Neural cell (in vitro differentiated cells): ENCODE data around the gene ACVRL1. TPM values are rescaled to one million over a fixed set of nuclear protein-coding genes. Genes with fewer than 3 reads are reported as not detected.

Experiments used
- H2AFZ ChIP-seq: fragments of 200-600, 300-800 bp; sonication (generic), shearing (Covaris generic); 2 replicates; pipeline ENCODE4 v1.6.0; 2014; ENCODE audit warnings: low read depth, mild to moderate bottlenecking, antibody characterized with exemption, low read length, moderate library complexity
- H3F3A ChIP-seq: fragments of 200-600 bp; shearing (Covaris generic); 2 replicates; pipeline ENCODE4 v1.6.1; 2016; ENCODE audit warnings: mild to moderate bottlenecking, moderate library complexity, mixed read lengths, antibody characterized with exemption, low read length; ENCODE audit not compliant: insufficient read depth, poor library complexity, severe bottlenecking
- H3K27ac ChIP-seq: fragments of 200-600, 300-800 bp; sonication (generic), shearing (Covaris generic); 2 replicates; pipeline ENCODE4 v1.5.1; 2014; ENCODE audit warnings: mild to moderate bottlenecking, low read length, moderate library complexity
- H3K27me3 ChIP-seq: fragments of 300-800, 200-600 bp; sonication (generic), shearing (Covaris generic); 2 replicates; pipeline ENCODE4 v1.6.0; 2014; ENCODE audit warnings: mild to moderate bottlenecking, low read depth, low read length, moderate library complexity; ENCODE audit not compliant: insufficient read depth
- H3K36me3 ChIP-seq: fragments of 300-800, 200-600 bp; sonication (generic), shearing (Covaris generic); 2 replicates; pipeline ENCODE4 v1.5.1; 2014; ENCODE audit warnings: mild to moderate bottlenecking, antibody characterized with exemption, low read length, moderate library complexity; ENCODE audit not compliant: insufficient read depth
- H3K4me2 ChIP-seq: fragments of 300-800, 200-600 bp; sonication (generic), shearing (Covaris generic); 2 replicates; pipeline ENCODE4 v1.6.0; 2014; ENCODE audit warnings: mild to moderate bottlenecking, low read length
- H3K4me3 ChIP-seq: fragments of 300-800, 200-600 bp; sonication (generic), shearing (Covaris generic); 2 replicates; pipeline ENCODE4 v1.5.1; 2014; ENCODE audit warnings: mild to moderate bottlenecking, low read length, moderate library complexity
- H3K79me2 ChIP-seq: fragments of 200-600 bp; shearing (Covaris generic); replicated peaks from 2 replicates; pipeline ENCODE4 v1.6.0; 2014; ENCODE audit warnings: mild to moderate bottlenecking, low read length, moderate library complexity; ENCODE audit not compliant: insufficient read depth
- H3K9ac ChIP-seq: fragments of 300-800, 200-600 bp; sonication (generic), shearing (Covaris generic); 2 replicates; pipeline ENCODE4 v1.6.1; 2016; ENCODE audit warnings: mild to moderate bottlenecking, low read length, mixed read lengths
- H3K9me2 ChIP-seq: fragments of 200-600 bp; shearing (Covaris generic); 2 replicates; pipeline ENCODE4 v1.6.1; 2016; ENCODE audit warnings: mild to moderate bottlenecking, low read length, mixed read lengths; ENCODE audit not compliant: insufficient read depth
- H3K9me3 ChIP-seq: fragments of 200-600, 300-800 bp; sonication (generic), shearing (Covaris generic); 2 replicates; pipeline ENCODE4 v1.6.1; 2016; ENCODE audit warnings: mild to moderate bottlenecking, mixed run types, low read length, moderate library complexity, mixed read lengths
- H4K20me1 ChIP-seq: fragments of 200-600 bp; shearing (Covaris generic); 2 replicates; pipeline ENCODE4 v1.6.1; 2016; ENCODE audit warnings: mild to moderate bottlenecking, mixed run types; ENCODE audit not compliant: insufficient read depth
- CTCF ChIP-seq: fragments of 450-650 bp; IDR thresholded peaks from 2 replicates; pipeline ENCODE4 v1.5.1; 2014; ENCODE audit warnings: antibody characterized with exemption, mild to moderate bottlenecking, moderate library complexity; ENCODE audit not compliant: poor library complexity, severe bottlenecking
- EP300 ChIP-seq: fragments of 450-650 bp; conservative IDR thresholded peaks from 2 replicates; pipeline ENCODE4 v1.6.1; 2014; ENCODE audit warnings: antibody characterized with exemption, mild to moderate bottlenecking, moderate library complexity; ENCODE audit not compliant: poor library complexity, severe bottlenecking
- EZH2 ChIP-seq: fragments of 200-600, 300-800 bp; shearing (Covaris generic), sonication (generic); IDR thresholded peaks from 2 replicates; pipeline ENCODE4 v1.6.1; 2014; ENCODE audit warnings: antibody characterized with exemption, low read length, borderline replicate concordance, mild to moderate bottlenecking; ENCODE audit not compliant: insufficient read depth, poor library complexity, severe bottlenecking
- MXI1 ChIP-seq: fragments of 450-650 bp; conservative IDR thresholded peaks from 2 replicates; pipeline ENCODE4 v1.6.1; 2014; ENCODE audit warnings: antibody characterized with exemption, mild to moderate bottlenecking; ENCODE audit not compliant: poor library complexity, severe bottlenecking
- POLR2AphosphoS5 ChIP-seq: IDR thresholded peaks from 2 replicates; pipeline ENCODE4 v1.6.1; 2012
- RAD21 ChIP-seq: fragments of 450-650 bp; conservative IDR thresholded peaks from 2 replicates; pipeline ENCODE4 v1.6.1; 2014; ENCODE audit warnings: antibody characterized with exemption, mild to moderate bottlenecking, moderate library complexity
- REST ChIP-seq: IDR thresholded peaks from 2 replicates; pipeline ENCODE4 v1.6.1; 2012; ENCODE audit warnings: borderline replicate concordance
- SMC3 ChIP-seq: fragments of 450-650 bp; conservative IDR thresholded peaks from 2 replicates; pipeline ENCODE4 v1.6.1; 2014; ENCODE audit warnings: antibody characterized with exemption, mild to moderate bottlenecking, moderate library complexity; ENCODE audit not compliant: poor library complexity
- TAF1 ChIP-seq: IDR thresholded peaks from 2 replicates; pipeline ENCODE4 v1.6.1; 2012; ENCODE audit warnings: low read depth
- polyA plus RNA-seq: library from polyadenylated mRNA; depleted of rRNA; stranded (reverse); fragments of >200 nt; gene quantifications from 2 replicates; pipeline ENCODE4 v1.2.3, GENCODE V29; 2014

The ACVRL1 gene
- polyA plus RNA-seq, 1 donor from 2014 or later, result not detected

- Histone ChIP-seq H3K27ac (no peak overlapping the region), H2AFZ (no peak overlapping the region), H3K9me3 (no peaks in the 10 kb centered on the region)
Observed at GRCh38 chr12:51942501-51943000, 35.2 kb downstream of the ACVRL1 start.

GRCh38 chr12:51943346-51943745, 36.0 kb downstream of the ACVRL1 start:
- H3K4me3 ChIP-seq, result no peak overlapping the region
- no peaks in the 10 kb centered on the region for H4K20me1 ChIP-seq
- no peaks in the 10 kb centered on the region for H3K79me2 ChIP-seq
- H3K9me3 ChIP-seq, result no peaks in the 10 kb centered on the region
- no peak overlapping the region for H2AFZ ChIP-seq
- H3F3A ChIP-seq, result no peaks in the 10 kb centered on the region
- H3K9ac ChIP-seq, result no peak overlapping the region
- H3K4me2 ChIP-seq, result no peak overlapping the region
- no peaks in the 10 kb centered on the region for H3K9me2 ChIP-seq
- H3K27me3 ChIP-seq, result no peaks in the 10 kb centered on the region
- no peak overlapping the region for H3K27ac ChIP-seq
- H3K36me3 ChIP-seq, result no peaks in the 10 kb centered on the region
- no peak for TF ChIP-seq CTCF
- TF ChIP-seq EZH2, result no peak
- no peak for TF ChIP-seq MXI1
- TF ChIP-seq POLR2AphosphoS5, result no peak
- TF ChIP-seq REST, result no peak
- TF ChIP-seq SMC3, result no peak

More at GRCh38 chr12:51942501-51943000, 35.2 kb downstream of the ACVRL1 start:
- Histone ChIP-seq H3K9me2 (no peaks in the 10 kb centered on the region), H3K4me2 (no peak overlapping the region), H4K20me1 (no peaks in the 10 kb centered on the region), H3K36me3 (no peaks in the 10 kb centered on the region), H3F3A (no peaks in the 10 kb centered on the region), H3K4me3 (no peak overlapping the region), H3K27me3 (no peaks in the 10 kb centered on the region), H3K79me2 (no peaks in the 10 kb centered on the region), H3K9ac (no peak overlapping the region)
- TF ChIP-seq RAD21 (no peak), EP300 (no peak), CTCF (no peak), SMC3 (no peak), MXI1 (no peak), REST (no peak), TAF1 (no peak), POLR2AphosphoS5 (no peak), EZH2 (no peak)
